ENCODE measurements around the gene ZNF26. TPM values are rescaled to one million over a fixed set of nuclear protein-coding genes. Genes with fewer than 3 reads are reported as not detected.

The ZNF26 gene
- total and polyA plus RNA-seq, 10 of the 15 experiments (the other 5 are each of a cell fraction or from before 2014, with no cell fraction given) = 1.00 to 17.1 (median 10.5) TPM

- no peak for TF ChIP-seq REST (IDR thresholded peaks at IDR 0.05; ENCODE audit: low read depth, low read length)
- TF ChIP-seq NR2C2 (IDR thresholded peaks at IDR 0.05; ENCODE audit: borderline replicate concordance, control insufficient read depth, insufficient read length, low read depth) = no peak
- peak; percentile 70 for TF ChIP-seq NRF1 (conservative IDR thresholded peaks at IDR 0.05; ENCODE audit: low read depth, low read length)
- no peak for TF ChIP-seq PAX5 (IDR thresholded peaks at IDR 0.05; ENCODE audit: borderline replicate concordance, low read depth, low read length)
- TF ChIP-seq RCOR1 (conservative IDR thresholded peaks at IDR 0.05; ENCODE audit: low read depth, low read length) = no peak
- no peak; the same call in 1 of the 2 replicates for TF ChIP-seq SIN3A (IDR thresholded peaks at IDR 0.05; ENCODE audit: low read depth, low read length)
- no peak for TF ChIP-seq KDM1A (IDR thresholded peaks at IDR 0.05; ENCODE audit: borderline replicate concordance)
- no peak for TF ChIP-seq TCF7 (IDR thresholded peaks at IDR 0.05; ENCODE audit: borderline replicate concordance)
- TF ChIP-seq ZNF384 (IDR thresholded peaks at IDR 0.05; ENCODE audit: borderline replicate concordance, low read depth, low read length) = no peak
- no peak for TF ChIP-seq ZBTB33 (IDR thresholded peaks at IDR 0.05)
- peak; percentile 66 for TF ChIP-seq MYC (IDR thresholded peaks at IDR 0.05; ENCODE audit: insufficient read depth, insufficient read length, insufficient replicate concordance, low read length, severe bottlenecking)
- peak; percentile 97 to 99 for TF ChIP-seq BHLHE40 (IDR thresholded peaks at IDR 0.05; ENCODE audit: borderline replicate concordance in 1 of 2, low read depth in 2 of 2, low read length in 1 of 2)
- TF ChIP-seq HDAC6 (IDR thresholded peaks at IDR 0.05; ENCODE audit: unreplicated experiment) = no peak
- no peak for TF ChIP-seq CHD4 (IDR thresholded peaks at IDR 0.05)
- TF ChIP-seq MLLT1 (IDR thresholded peaks at IDR 0.05) = no peak
- TF ChIP-seq IKZF2 (IDR thresholded peaks at IDR 0.05) = no peak
- TF ChIP-seq IKZF1 (conservative IDR thresholded peaks at IDR 0.05) = peak; percentile 94
- TF ChIP-seq NR2C1 (IDR thresholded peaks at IDR 0.05) = peak; percentile 43; the same call in 1 of the 2 replicates
- TF ChIP-seq PBX3 (IDR thresholded peaks at IDR 0.05; ENCODE audit: insufficient replicate concordance, low read depth, low read length) = no peak
- no peak for TF ChIP-seq ATF2 (IDR thresholded peaks at IDR 0.05; ENCODE audit: low read length)
Observed at GRCh38 chr12:133037207-133038005, 51.2 kb downstream of the ZNF26 start, which contains the start of gene ZNF84 (continued).
